GM12892 (cell line): Measurements from ENCODE around the gene CCDC182.

Source experiments
- POLR2A ChIP-seq: IDR thresholded peaks from 2 replicates; pipeline ENCODE4 v1.6.1; 2011; ENCODE audit warnings: low read depth, low read length, control low read depth
- POLR2AphosphoS5 ChIP-seq: IDR thresholded peaks from 2 replicates; pipeline ENCODE4 v1.6.1; 2011; ENCODE audit warnings: low read depth, low read length, control low read depth

GRCh38 chr17:57761887-57762286, 16.8 kb upstream of the CCDC182 start:
- TF ChIP-seq POLR2A (no peak), POLR2AphosphoS5 (no peak)
